Mesothelial cell of epicardium (in vitro differentiated cells): ENCODE results near the gene HSPB2. TPM values are rescaled to one million over a fixed set of nuclear protein-coding genes. Genes with fewer than 3 reads are reported as not detected.
A peak's percentile ranks its signal among the peaks of the same experiment; 100 is the strongest.

Experiments
- DNase-seq, 2 experiments: peaks; one replicate each; pipeline ENCODE4 v3.0.0; 2021; ENCODE audit warnings: low spot score in 2 of 2; ENCODE audit not compliant: unreplicated experiment in 2 of 2
- H3K27ac Mint-ChIP-seq: 2 replicates; pipeline ENCODE4 v1.8.0; 2021; ENCODE audit warnings: mixed read lengths
- H3K27me3 Mint-ChIP-seq: 2 replicates; pipeline ENCODE4 v1.8.0; 2021; ENCODE audit warnings: low read depth, mixed read lengths
- H3K36me3 Mint-ChIP-seq: 2 replicates; pipeline ENCODE4 v1.8.0; 2021; ENCODE audit warnings: mixed read lengths
- H3K4me1 Mint-ChIP-seq: 2 replicates; pipeline ENCODE4 v1.8.0; 2021; ENCODE audit warnings: mixed read lengths
- H3K4me3 Mint-ChIP-seq: 2 replicates; pipeline ENCODE4 v1.8.0; 2021; ENCODE audit warnings: mild to moderate bottlenecking, moderate library complexity, mixed read lengths
- H3K9me3 Mint-ChIP-seq: 2 replicates; pipeline ENCODE4 v1.8.0; 2021; ENCODE audit warnings: mixed read lengths
- total RNA-seq: library from RNA; stranded (reverse); gene quantifications from 3 replicates; pipeline ENCODE4 v1.2.1, GENCODE V29; 2021
- TF ChIP-seq, protein P1 (sequence below): fragments of 200-600 bp; sonication (generic); IDR thresholded peaks from one replicate; pipeline ENCODE4 v1.5.0; 2021; ENCODE audit warnings: antibody characterized with exemption; ENCODE audit not compliant: unreplicated experiment

The HSPB2 gene
- total RNA-seq, 1 donor from 2014 or later: 0.22 TPM

DNA sequence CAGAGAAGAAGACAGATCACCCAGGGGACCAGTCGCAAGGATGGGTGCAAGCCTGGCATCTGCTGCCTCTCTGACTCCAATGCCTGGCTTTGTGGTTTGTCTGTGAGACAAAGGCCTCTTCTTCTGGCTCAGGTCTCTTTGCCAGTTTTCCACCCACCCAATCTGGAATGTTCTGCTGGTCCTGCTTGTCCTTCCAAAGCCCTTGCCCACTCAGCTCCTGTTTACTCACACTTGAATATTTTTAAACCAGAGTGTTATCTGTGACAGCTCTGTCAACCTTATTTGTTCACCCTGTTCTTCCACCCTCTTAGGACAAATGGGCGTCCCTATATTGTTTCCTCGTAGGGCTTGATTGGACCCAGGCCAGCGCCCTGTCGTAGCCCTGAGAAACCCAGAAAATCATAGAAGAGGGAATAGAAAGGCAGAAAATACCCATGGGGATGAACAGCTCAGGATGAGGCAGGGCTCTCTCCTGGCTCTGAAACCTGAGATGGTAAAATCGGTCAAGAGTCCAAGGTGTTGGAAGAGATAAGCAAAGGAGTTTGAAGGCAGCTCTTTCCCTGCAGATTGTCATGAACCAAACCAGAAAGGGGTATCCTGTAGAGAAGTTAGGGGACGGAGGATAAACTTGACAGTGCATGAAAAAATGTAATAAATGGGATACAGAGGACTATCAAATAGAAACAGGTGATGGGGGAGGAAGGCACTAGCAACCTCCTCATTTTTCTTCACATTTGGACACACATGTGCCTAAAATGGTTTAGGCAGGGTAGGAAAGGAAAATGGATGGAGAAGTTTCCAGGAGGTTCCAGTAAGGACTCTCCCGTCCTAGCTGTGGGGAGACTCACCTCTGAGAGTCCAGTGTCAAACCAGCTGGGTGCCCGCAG lies 1.6 kb upstream of the HSPB2 start:
- Mint-ChIP-seq H3K4me3 (no peak overlapping the region), H3K36me3 (no peaks in the 10 kb centered on the region), H3K27ac (peak overlapping the region; percentile 78), H3K9me3 (no peaks in the 10 kb centered on the region), H3K4me1 (peaks cover 27% of the 10 kb centered on the region), H3K27me3 (peaks cover 2% of the 10 kb centered on the region)
- DNase-seq: no peak
- TF ChIP-seq, protein P1, sequence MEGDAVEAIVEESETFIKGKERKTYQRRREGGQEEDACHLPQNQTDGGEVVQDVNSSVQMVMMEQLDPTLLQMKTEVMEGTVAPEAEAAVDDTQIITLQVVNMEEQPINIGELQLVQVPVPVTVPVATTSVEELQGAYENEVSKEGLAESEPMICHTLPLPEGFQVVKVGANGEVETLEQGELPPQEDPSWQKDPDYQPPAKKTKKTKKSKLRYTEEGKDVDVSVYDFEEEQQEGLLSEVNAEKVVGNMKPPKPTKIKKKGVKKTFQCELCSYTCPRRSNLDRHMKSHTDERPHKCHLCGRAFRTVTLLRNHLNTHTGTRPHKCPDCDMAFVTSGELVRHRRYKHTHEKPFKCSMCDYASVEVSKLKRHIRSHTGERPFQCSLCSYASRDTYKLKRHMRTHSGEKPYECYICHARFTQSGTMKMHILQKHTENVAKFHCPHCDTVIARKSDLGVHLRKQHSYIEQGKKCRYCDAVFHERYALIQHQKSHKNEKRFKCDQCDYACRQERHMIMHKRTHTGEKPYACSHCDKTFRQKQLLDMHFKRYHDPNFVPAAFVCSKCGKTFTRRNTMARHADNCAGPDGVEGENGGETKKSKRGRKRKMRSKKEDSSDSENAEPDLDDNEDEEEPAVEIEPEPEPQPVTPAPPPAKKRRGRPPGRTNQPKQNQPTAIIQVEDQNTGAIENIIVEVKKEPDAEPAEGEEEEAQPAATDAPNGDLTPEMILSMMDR: no peak

DNA sequence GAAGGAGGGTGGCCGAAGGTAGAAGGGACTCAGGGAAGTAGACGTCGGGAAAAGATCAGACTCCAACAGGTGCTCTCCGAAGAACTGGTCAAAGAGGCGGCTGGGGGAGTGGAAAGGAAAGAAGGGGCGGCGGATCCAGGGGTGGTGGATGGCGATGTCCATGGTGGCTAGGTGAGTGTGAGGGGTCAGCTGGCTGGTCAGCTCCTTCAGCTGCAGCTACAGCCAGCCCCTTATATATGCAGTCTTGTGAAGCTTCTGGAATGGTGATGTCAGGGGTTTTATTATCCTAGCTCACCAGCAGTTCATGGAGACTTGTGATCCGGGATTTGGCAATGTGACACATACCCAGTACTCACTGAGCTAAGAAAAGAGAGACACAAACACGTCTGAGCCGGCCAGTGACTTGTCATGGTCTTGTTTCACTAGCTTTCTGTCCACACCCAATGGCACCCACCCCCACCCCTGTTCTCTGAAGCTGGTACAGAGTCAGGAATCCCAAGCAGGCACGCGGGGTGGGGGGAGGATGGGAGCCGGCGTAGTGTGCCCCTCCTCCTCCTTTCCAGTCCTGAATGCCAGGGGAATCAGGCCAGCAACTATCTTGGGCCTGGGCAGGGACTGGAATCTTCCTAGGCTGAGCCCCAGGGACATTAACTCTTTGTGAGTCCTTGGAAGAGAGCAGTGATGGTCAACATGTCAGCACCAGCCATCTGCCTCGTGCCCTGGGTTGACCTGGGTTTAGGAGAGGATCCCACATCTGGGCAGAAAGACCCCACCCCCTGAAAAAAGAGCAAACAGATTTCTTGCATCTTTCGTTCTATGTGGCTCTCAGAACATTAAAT lies 752 bp upstream of the HSPB2 start, which contains the start of gene CRYAB:
CRYAB (minus strand) TSS at position 208 of the 839 bp plus-strand sequence; CDS start at position 162, 46 bp downstream.
- DNase-seq: peak in 1 of 2 experiments; percentile 51
- TF ChIP-seq, protein P1: no peak
- Mint-ChIP-seq H3K4me3 (no peak within 1 kb of the TSS), H3K27me3 (peaks cover 4% of the 10 kb centered on the region), H3K9me3 (no peaks in the 10 kb centered on the region), H3K36me3 (no peaks in the 10 kb centered on the region), H3K27ac (peak within 1 kb of the TSS; percentile 78), H3K4me1 (peaks cover 27% of the 10 kb centered on the region)

DNA sequence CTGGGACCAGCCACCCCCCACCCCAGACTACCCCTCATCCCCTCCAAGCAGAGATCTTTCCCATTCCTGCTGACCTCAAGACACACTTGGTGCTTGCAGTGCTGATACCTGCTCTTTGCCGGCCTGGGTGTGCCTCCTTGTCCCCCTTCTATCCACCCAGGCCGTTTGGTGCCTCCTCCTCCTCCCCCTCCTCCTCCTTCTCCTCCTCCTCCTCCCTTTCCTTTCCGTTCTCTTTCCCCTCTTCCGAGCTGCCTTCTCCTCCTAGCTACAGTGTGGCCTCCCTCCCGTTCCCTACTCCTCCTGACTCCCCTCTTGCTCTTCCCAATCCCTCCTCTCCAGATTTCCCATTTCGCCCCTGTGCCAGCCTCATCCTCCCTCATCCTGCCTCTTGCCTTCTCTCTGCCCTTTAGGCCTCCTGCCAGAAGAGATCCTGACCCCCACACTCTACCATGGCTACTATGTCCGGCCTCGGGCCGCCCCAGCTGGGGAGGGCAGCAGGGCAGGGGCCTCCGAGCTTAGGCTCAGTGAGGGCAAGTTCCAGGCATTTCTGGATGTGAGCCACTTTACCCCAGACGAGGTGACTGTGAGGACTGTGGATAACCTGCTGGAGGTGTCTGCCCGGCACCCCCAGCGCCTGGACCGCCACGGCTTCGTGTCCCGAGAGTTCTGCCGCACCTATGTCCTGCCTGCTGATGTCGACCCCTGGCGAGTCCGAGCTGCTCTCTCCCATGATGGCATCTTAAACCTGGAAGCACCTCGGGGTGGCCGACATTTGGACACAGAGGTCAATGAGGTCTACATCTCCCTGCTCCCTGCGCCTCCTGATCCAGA lies 712 bp downstream of the HSPB2 start:
- Mint-ChIP-seq H3K9me3 (no peaks in the 10 kb centered on the region), H3K4me3 (no peak overlapping the region), H3K27me3 (peaks cover 4% of the 10 kb centered on the region), H3K4me1 (peaks cover 31% of the 10 kb centered on the region), H3K27ac (no peak overlapping the region), H3K36me3 (no peaks in the 10 kb centered on the region)
- TF ChIP-seq, protein P1: no peak
- DNase-seq: no peak

DNA sequence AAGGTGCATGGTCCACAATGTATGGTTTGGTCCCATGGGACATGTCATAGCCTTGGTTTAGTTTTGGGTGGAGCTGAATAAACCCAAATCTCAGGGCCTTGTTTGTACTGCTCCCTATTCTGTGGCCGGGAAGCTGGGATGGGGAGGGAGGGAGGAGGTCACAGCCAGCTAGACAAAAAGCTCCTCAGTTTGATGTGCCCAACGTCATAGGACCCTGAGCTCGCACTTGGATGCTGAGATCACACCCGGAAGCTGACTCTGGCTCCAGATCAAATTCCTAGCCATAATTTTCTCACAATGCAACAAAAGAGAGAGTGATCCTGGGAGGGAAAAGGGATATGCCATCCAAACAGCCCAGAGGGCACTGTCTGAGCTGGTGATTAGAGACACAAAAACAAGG lies 1.5 kb downstream of the HSPB2 start:
- Mint-ChIP-seq H3K27me3 (peaks cover 4% of the 10 kb centered on the region), H3K36me3 (no peaks in the 10 kb centered on the region), H3K4me3 (no peak overlapping the region), H3K9me3 (no peaks in the 10 kb centered on the region), H3K4me1 (peaks cover 39% of the 10 kb centered on the region), H3K27ac (no peak overlapping the region)
- DNase-seq: no peak
- TF ChIP-seq, protein P1: no peak

DNA sequence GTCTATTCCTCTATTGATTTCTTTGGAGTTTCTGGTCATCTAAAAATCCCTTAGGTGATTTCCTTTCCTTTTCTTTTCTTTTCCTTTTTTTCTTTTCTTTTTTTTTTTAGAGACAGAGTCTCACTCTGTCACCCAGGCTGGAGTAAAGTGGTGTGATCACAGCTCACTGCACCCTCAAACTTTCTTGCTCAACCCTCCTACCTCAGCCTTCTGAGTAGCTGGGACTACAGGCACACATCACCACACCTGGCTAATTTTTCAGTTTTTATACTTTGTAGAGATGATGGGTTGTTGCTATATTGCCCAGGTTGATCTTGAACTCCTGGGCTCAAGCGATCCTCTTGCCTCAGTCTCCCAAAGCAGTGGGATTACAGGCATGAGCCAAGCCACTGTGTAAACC lies 4.2 kb downstream of the HSPB2 start:
- peaks cover 4% of the 10 kb centered on the region for H3K27me3 Mint-ChIP-seq
- no peak for DNase-seq
- H3K9me3 Mint-ChIP-seq: no peaks in the 10 kb centered on the region
- no peak overlapping the region for H3K4me3 Mint-ChIP-seq
- no peak overlapping the region for H3K27ac Mint-ChIP-seq
- TF ChIP-seq, protein P1: no peak
- H3K4me1 Mint-ChIP-seq: peaks cover 19% of the 10 kb centered on the region
- no peaks in the 10 kb centered on the region for H3K36me3 Mint-ChIP-seq
